NCI-H345 treated with DMSO at 0.1 percent for 48 hours (cell line): ENCODE data around the gene CDHR2.

Source experiments
- DNase-seq: peaks from one replicate; lab custom pipeline; 2025; ENCODE audit not compliant: unreplicated experiment; lab: John Stamatoyannopoulos, UW

Gene CDHR2

GRCh38 chr5:176528301-176528700, 20.8 kb upstream of the CDHR2 start:
- no peak for DNase-seq

- no peak for DNase-seq
Observed at GRCh38 chr5:176528761-176529115, 20.4 kb upstream of the CDHR2 start.

GRCh38 chr5:176529116-176529740, 19.9 kb upstream of the CDHR2 start:
- no peak for DNase-seq

GRCh38 chr5:176529741-176530141, 19.4 kb upstream of the CDHR2 start:
- DNase-seq = no peak

- DNase-seq = no peak
Observed at GRCh38 chr5:176530393-176530982, 18.7 kb upstream of the CDHR2 start.

GRCh38 chr5:176530983-176531901, 17.9 kb upstream of the CDHR2 start:
- DNase-seq = no peak

- no peak for DNase-seq
Observed at GRCh38 chr5:176531902-176532493, 17.1 kb upstream of the CDHR2 start.

- no peak for DNase-seq
Observed at GRCh38 chr5:176532795-176533194, 16.3 kb upstream of the CDHR2 start.

GRCh38 chr5:176533390-176533789, 15.8 kb upstream of the CDHR2 start:
- DNase-seq = no peak

- DNase-seq = no peak
Observed at GRCh38 chr5:176533894-176534611, 15.1 kb upstream of the CDHR2 start.

- DNase-seq = no peak
Observed at GRCh38 chr5:176534640-176535039, 14.5 kb upstream of the CDHR2 start.

GRCh38 chr5:176535101-176535663, 14.0 kb upstream of the CDHR2 start:
- DNase-seq = no peak

GRCh38 chr5:176535664-176536131, 13.4 kb upstream of the CDHR2 start:
- DNase-seq = no peak

GRCh38 chr5:176536132-176536901, 12.8 kb upstream of the CDHR2 start:
- peak; percentile 49 for DNase-seq

- DNase-seq = peak; percentile 95
Observed at GRCh38 chr5:176536902-176537553, 12.1 kb upstream of the CDHR2 start, which contains the start of gene RNF44. Gene RNF44 (minus strand): TSS chr5:176537402. CDS start chr5:176532472, 4,930 bp downstream.

GRCh38 chr5:176537554-176538229, 11.4 kb upstream of the CDHR2 start:
- DNase-seq = peak; percentile 99

- DNase-seq = no peak
Observed at GRCh38 chr5:176538230-176538988, 10.7 kb upstream of the CDHR2 start.

GRCh38 chr5:176538989-176539384, 10.2 kb upstream of the CDHR2 start:
- DNase-seq = no peak
